CD4-positive, alpha-beta T cell (primary cell): ENCODE data around the gene ANKS3. TPM values are rescaled to one million over a fixed set of nuclear protein-coding genes. Genes with fewer than 3 reads are reported as not detected.

Experiments
- ATAC-seq: fragments of 200-7000 bp; cut with Tn5 transposase; one replicate; pipeline ENCODE4 v1.10.0; 2022; ENCODE audit warnings: mild to moderate bottlenecking; ENCODE audit not compliant: poor library complexity
- CTCF ChIA-PET: fragments of 350-600 bp; sonication (Branson Sonifier 250); formaldehyde crosslinking; loops from one replicate; lab custom pipeline; 2021; ENCODE audit warnings: antibody characterized with exemption, inconsistent platforms; lab: Charles Lee
- POLR2A ChIA-PET: fragments of 350-600 bp; sonication (Branson Sonifier 250); formaldehyde crosslinking; loops from one replicate; lab custom pipeline; 2021; ENCODE audit warnings: antibody characterized with exemption, inconsistent platforms; lab: Charles Lee
- DNase-seq, 14 experiments: peaks; one replicate each; pipeline ENCODE4 v3.0.0-alpha.2; 2013 to 2020; ENCODE audit warnings: mixed read lengths in 2 of 14
- H3K27ac ChIP-seq, 2 donors: one replicate each; pipeline versions ENCODE4 v1.5.1 to v1.7.0; 2013; ENCODE audit warnings: low read length in 2 of 2, low read depth in 1 of 2, mild to moderate bottlenecking in 1 of 2
- H3K27me3 ChIP-seq, 2 experiments: 1 replicate in 1 of 2; 2 replicates in 1 of 2; pipeline versions ENCODE4 v1.6.1 to v1.7.0; 2013; ENCODE audit warnings: low read length in 2 of 2, control low read depth in 1 of 2, mild to moderate bottlenecking in 1 of 2, moderate library complexity in 1 of 2; ENCODE audit not compliant: insufficient read depth in 2 of 2, control insufficient read depth in 1 of 2
- H3K36me3 ChIP-seq: one replicate; pipeline ENCODE4 v1.6.1; 2013; ENCODE audit warnings: low read length, control low read depth; ENCODE audit not compliant: insufficient read depth
- H3K4me1 ChIP-seq: one replicate; pipeline ENCODE4 v1.6.1; 2013; ENCODE audit warnings: low read length, control low read depth; ENCODE audit not compliant: insufficient read depth
- H3K4me3 ChIP-seq: one replicate; pipeline ENCODE4 v1.5.1; 2013; ENCODE audit warnings: mild to moderate bottlenecking, low read length, moderate library complexity
- H3K9me3 ChIP-seq, 2 experiments: 1 replicate in 1 of 2; 2 replicates in 1 of 2; pipeline versions ENCODE4 v1.6.1 to v1.7.0; 2013; ENCODE audit warnings: low read length in 2 of 2, mild to moderate bottlenecking in 2 of 2, control low read depth in 1 of 2, moderate library complexity in 1 of 2; ENCODE audit not compliant: control insufficient read depth in 1 of 2, insufficient read depth in 1 of 2
- H3K27ac Mint-ChIP-seq: one replicate; pipeline ENCODE4 v1.8.0; 2020; ENCODE audit warnings: mixed read lengths
- H3K27me3 Mint-ChIP-seq: one replicate; pipeline ENCODE4 v1.8.0; 2021; ENCODE audit warnings: mixed read lengths
- H3K36me3 Mint-ChIP-seq: one replicate; pipeline ENCODE4 v1.8.0; 2021; ENCODE audit warnings: low read depth, mixed read lengths
- H3K4me1 Mint-ChIP-seq: one replicate; pipeline ENCODE4 v1.8.0; 2021; ENCODE audit warnings: low read depth, mixed read lengths
- H3K4me3 Mint-ChIP-seq: one replicate; pipeline ENCODE4 v1.8.0; 2020; ENCODE audit warnings: mild to moderate bottlenecking, mixed read lengths
- H3K9me3 Mint-ChIP-seq: one replicate; pipeline ENCODE4 v1.8.0; 2020; ENCODE audit warnings: mixed read lengths
- CTCF ChIP-seq: fragments of 200-600 bp; IDR thresholded peaks from one replicate; pipeline ENCODE4 v1.8.0; 2022; ENCODE audit warnings: antibody characterized with exemption, mild to moderate bottlenecking
- intact Hi-C, 2 experiments: fragments of 100-400 bp; cut with DNase I in 1 of 2; cut with micrococcal nuclease in 1 of 2; formaldehyde crosslinking; loops; one replicate each; pipeline versions ENCODE4 v1.15.1 to v1.9.0; 2023 to 2025; cut with DNase I, micrococcal nuclease
- total RNA-seq, 174 experiments: library from RNA in 2 of 174; stranded (reverse) in 2 of 174; gene quantifications; one replicate each; pipeline ENCODE4 v1.2.3 and lab custom pipeline; 2021 to 2026

Gene ANKS3
- total RNA-seq, 2 experiments from 2014 or later: 13.5 TPM

GRCh38 chr16:4682616-4683254 is 51.3 kb downstream of the ANKS3 start:
- Histone ChIP-seq H3K27ac (no peak overlapping the region), H3K4me1 (peaks cover 27% of the 10 kb centered on the region), H3K9me3 (no peaks in the 10 kb centered on the region), H3K4me3 (no peak overlapping the region), H3K27me3 (no peaks in the 10 kb centered on the region), H3K36me3 (peaks cover 55% of the 10 kb centered on the region)
- ChIA-PET POLR2A (interaction anchor here (0.6 to 1.1 kb wide), 3 partner anchors 11 to 66 kb away, joined by 3 to 5 read pairs (median 3); partner anchors contain the start of gene NUDT16L1), CTCF (interaction anchor here (1.2 kb wide), 1 partner anchor 32 kb away, joined by 4 read pairs; no protein-coding TSS in a partner anchor)
- H3K4me3 Mint-ChIP-seq: no peak overlapping the region
- TF ChIP-seq CTCF: peak; percentile 25
- peaks cover 41% of the 10 kb centered on the region for H3K36me3 Mint-ChIP-seq
- H3K27ac Mint-ChIP-seq: no peak overlapping the region
- ATAC-seq (peak; percentile 71), DNase-seq (peak in 7 of 14 experiments; percentile 29 to 65 (median 45))
- H3K27me3 Mint-ChIP-seq: no peaks in the 10 kb centered on the region
- H3K4me1 Mint-ChIP-seq: peaks cover 12% of the 10 kb centered on the region
- no peaks in the 10 kb centered on the region for H3K9me3 Mint-ChIP-seq
- intact Hi-C loops: no loop called here

DNA sequence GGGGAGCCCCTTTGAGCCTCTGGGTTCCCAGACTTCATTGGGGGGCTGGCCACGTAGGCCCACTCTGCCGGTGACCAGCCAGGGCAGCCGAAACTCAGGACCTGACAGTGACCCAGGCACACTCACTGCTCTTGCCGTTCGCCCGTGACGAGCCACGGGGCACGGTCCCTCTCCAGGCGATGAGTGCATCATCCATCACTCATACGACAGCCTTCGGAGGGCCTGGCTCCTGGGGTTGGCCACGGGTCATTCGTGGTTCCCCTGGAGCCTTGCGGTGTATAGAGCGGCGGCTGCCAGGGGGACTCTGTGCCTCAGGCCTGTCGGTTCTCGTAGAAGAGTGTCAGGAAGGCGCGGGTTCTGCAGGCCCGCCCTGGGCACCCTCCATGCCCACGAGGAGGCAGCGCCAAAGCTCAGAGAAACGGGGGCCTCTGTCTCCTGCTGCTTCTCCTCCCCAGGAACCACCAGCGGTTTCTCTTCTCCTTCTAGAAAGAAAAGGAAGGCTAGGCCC is 51.9 kb downstream of the ANKS3 start:
- peak in 2 of 14 experiments; percentile 33 to 56 for DNase-seq
- Histone ChIP-seq H3K4me1 (peaks cover 33% of the 10 kb centered on the region), H3K27me3 (no peaks in the 10 kb centered on the region), H3K4me3 (no peak overlapping the region), H3K27ac (no peak overlapping the region), H3K36me3 (peaks cover 59% of the 10 kb centered on the region), H3K9me3 (no peaks in the 10 kb centered on the region)
- ChIA-PET CTCF (interaction anchor here (1.2 kb wide), 1 partner anchor 31 kb away, joined by 4 read pairs; no protein-coding TSS in a partner anchor), POLR2A (interaction anchor here (1.0 to 1.1 kb wide), 2 partner anchors 12 to 66 kb away, joined by 3 to 5 read pairs; partner anchors contain the start of gene NUDT16L1)
- Mint-ChIP-seq H3K27ac (peak overlapping the region; percentile 65), H3K4me1 (peaks cover 14% of the 10 kb centered on the region), H3K9me3 (no peaks in the 10 kb centered on the region), H3K27me3 (no peaks in the 10 kb centered on the region), H3K36me3 (peaks cover 39% of the 10 kb centered on the region), H3K4me3 (no peak overlapping the region)
- intact Hi-C loops: no loop called here
- TF ChIP-seq CTCF: no peak
- no peak for ATAC-seq

GRCh38 chr16:4681471-4682083 is 52.5 kb downstream of the ANKS3 start:
- H3K36me3 Mint-ChIP-seq: peaks cover 41% of the 10 kb centered on the region

More at GRCh38 chr16:4681471-4682083, 52.5 kb downstream of the ANKS3 start:
- Histone ChIP-seq H3K4me3 (no peak overlapping the region), H3K27me3 (no peaks in the 10 kb centered on the region), H3K4me1 (peaks cover 38% of the 10 kb centered on the region), H3K36me3 (peaks cover 54% of the 10 kb centered on the region), H3K9me3 (no peaks in the 10 kb centered on the region), H3K27ac (no peak overlapping the region)
- Mint-ChIP-seq H3K9me3 (no peaks in the 10 kb centered on the region), H3K4me3 (no peak overlapping the region), H3K27me3 (no peaks in the 10 kb centered on the region), H3K4me1 (peaks cover 20% of the 10 kb centered on the region), H3K27ac (peak overlapping the region; percentile 65)
- DNase-seq (peak in 1 of 14 experiments; percentile 32), ATAC-seq (no peak)
- CTCF ChIA-PET: no interaction called here
- no peak for TF ChIP-seq CTCF
- POLR2A ChIA-PET: interaction anchor here (1.0 to 2.7 kb wide), 4 partner anchors 11 to 65 kb away, joined by 3 to 10 read pairs (median 4); partner anchors contain the start of gene NUDT16L1
- intact Hi-C loops: no loop called here
